ENCODE results near the gene FNDC3B.

Gene FNDC3B

DNA sequence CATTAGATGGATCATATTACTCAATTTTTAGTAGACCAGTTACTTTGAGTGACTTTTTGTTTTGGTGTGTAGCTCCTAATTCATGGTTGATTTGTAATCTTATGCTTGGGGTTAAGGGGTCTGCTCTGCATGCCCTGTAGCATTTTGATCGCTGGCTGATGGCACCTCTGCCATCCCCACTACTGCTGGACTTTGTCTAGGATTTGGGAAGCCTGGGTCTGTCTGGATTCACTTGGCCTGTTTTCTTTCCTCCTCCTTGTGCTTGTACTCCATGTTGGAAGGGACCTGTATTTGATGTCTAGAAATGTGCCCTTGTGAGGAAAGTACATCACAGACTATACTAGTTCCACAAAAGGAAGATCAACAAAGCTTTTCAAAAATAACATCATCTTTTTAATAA, 154.1 kb downstream of the FNDC3B start:
- no peak for DNase-seq (ENCODE audit: low read depth)

DNA sequence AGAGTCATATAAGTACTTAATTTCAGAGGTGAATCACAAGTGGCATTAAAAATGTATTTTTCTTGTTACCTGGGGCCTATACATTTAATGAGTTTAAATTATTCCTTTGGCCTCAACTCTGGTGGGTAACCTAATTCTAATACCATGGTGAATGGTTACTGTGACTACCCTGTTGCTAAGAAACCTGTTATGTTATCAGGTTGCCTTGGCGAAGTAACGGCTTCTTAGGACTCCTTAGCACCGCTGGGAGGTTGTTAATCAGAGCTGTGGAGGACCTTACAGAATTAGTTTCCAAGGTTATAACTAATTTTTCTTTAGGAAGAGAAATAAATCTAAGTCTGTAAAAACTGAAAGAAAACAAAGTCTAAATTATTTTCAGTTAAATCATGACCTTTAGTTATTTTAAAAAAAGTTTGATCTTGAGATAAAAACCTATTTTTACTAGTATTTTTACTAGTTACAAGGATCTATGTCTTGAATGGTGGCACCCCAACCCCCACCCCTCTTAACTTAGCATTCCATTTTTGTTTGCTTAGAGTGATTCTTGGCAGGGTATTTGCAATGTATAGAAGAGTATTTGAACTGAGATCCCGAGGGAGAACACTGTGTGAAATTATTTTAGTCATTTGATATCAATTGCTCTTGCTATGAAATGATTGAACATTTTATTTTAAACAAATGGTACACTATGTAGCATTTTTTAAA, 155.5 kb downstream of the FNDC3B start:
- DNase-seq (ENCODE audit: low read depth), result no peak

DNA sequence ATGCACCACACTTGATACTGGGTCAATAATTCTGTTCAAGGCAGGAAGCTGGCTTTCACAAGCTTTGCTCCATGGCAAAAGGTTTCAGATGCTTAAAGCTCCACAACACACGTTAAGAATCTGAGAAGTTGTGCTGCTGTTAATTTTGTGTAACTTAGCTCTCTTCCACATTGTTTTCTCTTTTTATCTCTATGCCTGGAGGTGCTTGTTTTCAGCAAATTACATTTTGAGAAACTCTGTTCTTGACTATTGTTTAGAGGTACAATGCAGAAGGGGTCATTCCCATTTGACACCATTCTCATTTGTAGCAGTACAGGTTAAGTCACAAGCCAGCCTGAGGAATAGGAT, 156.0 kb downstream of the FNDC3B start:
- no peak for DNase-seq (ENCODE audit: low read depth)

DNA sequence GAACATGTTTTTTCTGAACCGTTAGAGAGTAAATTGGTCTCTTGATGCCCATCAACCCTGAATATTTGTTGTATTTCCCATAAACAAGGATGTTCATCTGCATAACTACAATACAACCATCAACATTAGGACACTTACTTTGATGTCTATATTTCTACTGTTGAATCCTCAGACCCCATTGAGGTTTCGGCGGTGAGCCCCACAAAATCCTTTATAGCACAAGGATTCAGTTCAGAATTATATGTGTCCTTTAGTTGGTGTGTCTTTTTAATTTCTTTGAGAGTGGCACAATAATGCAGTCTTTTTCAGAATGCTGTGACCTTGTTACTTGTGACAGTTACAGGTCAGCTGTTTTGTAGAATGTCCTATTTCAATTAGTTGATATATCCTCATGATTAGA, 158.0 kb downstream of the FNDC3B start:
- DNase-seq (ENCODE audit: low read depth), result no peak

DNA sequence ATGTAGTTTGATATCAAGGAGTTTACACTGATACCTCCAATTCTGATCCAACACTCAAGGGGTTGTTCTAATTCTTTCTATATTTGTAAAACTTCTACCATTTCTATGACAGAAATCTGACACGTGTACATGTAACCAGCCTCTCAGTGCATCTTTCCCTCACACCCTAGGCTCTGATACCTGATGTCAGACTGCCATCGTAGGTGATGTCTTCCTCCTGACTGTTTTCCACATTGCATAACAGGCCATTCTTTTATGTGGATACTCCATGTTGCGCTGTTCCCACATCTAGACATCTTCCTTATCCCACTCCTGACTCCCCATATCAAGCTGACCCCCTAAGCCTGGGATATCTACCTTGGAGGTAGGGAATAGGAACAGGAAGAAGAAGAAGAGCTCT, 159.1 kb downstream of the FNDC3B start:
- DNase-seq (ENCODE audit: low read depth), result no peak

DNA sequence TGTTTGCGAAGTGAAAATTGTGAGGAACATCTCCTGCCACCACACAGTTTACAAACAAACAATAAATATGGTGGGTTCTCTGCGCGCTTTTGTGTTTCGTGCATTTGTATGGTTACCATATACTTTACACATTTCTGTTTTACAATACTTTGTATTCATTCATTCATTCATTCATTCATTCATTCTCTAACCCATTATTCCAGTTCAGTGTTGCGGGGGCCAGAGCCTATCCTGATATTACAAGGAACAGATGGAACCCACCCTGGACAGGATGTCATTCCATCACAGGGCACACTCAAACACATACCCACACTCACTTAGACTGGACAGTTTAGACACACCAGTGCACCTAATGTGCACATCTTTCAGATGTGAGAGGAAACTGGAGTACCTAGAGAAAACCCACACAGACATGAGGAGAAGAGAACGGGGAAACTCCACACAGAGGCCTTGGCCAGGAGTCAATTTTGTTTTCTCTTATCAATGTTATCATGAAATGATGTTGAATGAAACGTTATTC, 160.5 kb downstream of the FNDC3B start:
- DNase-seq (ENCODE audit: low read depth), result no peak

DNA sequence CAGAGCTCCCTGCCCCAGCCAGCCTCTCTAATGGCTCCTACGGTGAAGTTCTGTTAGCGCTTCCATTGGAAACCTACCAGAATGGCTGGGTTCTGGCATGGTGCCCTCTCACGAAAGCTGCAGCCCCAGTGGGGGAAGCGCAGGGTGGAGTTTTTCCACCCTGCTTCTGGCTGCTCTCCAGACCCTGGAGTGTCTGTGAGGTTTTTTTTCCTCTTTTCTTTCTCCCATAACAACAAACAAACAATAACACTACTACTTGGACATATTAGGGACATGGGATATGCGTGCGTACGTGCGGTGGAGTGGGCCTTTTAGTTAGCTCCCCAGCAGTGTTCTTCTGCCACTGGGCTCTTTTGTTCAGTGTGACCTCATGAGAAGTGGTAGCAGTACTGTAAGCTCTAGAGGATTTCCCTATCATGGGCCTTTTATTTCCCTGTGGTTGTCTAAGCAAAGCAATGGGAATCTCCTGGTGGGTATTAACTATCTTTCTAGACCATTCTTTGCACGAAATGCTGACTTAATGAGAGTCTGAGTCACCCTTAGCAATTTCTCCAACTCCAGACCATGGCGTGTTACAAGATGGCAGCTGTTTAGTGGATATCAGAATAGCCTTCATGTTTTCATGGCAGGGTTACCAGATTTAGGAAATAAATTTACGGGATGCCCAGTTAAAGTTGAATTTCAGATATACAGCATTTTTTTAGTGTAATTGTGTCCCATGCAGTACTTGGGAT, 161.9 kb downstream of the FNDC3B start:
- DNase-seq (ENCODE audit: low read depth), result no peak

DNA sequence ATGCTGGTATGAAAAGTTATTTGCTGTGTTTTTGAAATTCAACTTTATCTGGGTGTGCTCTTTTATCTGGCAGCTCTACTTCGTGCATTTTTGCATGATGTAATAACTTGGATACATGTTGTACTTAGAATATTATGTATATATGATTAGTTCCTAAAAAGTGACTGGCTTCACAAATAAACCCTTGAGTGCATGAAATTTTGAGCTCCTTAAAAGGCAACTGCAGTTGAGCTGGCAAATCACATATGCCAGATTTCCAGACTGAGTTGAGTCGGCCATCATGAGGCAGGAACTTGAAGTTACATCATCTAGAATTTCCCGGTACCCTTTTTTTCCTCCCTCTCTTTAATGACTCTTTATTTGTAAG, 162.5 kb downstream of the FNDC3B start:
- no peak for DNase-seq (ENCODE audit: low read depth)

DNA sequence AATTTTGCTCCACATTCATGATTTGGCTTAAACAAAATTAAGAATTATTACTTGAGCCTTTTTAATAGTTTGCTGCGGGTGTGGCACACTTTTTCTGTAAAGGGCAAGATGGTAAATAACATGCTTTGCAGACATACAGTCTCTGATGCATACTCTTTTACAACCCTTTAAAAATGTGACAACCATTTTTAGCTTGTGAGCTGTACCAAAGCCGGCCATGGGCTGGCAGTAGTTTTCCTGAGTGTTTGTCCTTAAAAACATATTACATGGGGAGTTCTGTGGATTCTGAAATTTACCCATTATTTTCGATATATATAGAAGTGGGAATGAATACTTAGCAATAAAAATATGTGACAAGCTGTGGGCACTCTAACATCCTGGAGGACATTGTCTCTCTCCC, 163.4 kb downstream of the FNDC3B start:
- no peak for DNase-seq (ENCODE audit: low read depth)

DNA sequence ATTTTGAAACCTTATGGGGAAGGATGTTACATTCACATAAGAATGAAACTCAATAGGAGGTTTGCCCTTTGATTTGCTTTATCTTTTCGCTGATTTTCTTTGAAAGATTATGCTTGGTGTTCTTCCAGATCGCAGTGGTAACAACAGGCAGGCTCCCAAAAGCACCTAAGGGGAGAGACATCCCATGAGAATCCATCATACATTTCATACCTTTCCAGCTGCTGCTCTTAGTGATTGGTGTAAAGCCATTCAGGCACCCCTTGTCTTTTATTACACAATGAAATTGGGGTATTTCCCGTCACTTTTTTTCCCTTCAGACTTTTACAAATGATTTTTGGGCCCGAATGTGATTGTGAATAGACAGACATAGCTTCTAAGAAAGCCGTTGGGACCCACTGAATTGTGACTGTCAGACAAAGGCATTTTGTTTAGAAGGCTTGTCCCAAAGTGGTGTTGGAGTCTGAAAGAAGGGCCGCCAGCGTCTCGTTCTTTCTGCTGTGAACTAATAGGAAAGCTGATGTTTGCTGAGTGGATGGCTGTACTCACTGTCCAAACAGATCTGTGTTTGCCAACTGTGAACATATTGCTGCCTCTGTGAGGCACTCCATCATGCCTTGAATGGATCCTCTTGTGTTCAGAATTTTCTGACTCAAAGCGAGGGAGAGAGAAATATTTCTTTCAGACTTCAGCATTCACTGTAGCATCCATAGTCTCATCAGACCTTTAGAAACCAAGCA, 164.3 kb downstream of the FNDC3B start:
- DNase-seq (ENCODE audit: low read depth), result no peak

DNA sequence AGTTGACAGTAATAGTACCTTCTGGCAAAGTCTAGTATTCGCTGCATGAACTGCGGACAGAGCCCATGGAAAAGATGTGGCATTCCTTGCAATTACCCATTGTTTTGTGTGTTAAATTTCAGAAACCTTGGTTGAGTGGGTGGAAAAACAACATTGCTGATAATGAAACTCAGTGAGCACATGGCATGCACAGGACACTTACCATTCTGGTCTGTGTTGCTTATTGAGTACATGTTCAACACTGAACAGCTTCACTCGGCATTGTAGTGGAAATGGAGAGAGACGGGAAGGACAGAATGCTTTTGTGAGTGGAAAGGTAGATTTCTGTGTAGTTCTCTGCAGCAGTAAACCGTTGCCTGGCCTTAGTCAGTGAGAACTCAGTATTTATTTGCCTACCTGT, 165.3 kb downstream of the FNDC3B start:
- no peak for DNase-seq (ENCODE audit: low read depth)

DNA sequence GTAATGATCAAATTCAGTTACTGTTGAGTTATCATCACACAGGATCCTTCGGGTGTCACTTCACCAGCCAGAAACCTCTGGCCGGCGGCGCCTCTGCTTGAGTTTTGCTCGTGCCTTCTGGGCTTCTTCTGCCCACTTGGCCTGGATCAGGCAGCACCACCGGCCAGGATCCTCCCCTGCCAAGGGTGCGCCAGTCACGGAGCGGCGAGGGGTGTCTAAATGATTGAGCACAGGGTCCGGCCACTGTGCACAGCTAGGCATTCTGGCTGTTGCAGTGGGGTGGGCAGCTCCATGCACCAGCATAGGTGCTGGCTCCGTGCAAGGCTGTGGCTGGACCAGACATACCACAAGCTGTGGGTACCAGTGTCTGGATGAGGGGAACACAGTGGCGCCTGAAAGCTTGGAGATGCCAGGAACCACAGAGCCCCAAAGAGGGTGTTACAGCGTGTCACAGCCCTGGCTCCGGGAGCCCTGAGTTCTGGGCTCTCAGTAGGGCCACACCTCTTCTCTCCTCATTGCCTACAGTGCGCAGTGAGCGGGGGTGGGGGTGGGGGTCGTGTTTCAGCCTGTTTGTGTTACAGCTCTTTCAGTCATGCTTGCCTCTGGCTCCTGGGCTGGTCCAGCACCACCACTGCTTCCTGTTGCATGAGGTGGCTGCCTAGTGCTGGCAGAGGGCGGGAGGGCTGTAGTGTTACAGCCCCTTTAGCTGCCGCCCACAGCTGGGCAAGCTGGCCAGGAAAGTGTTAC, 169.4 kb downstream of the FNDC3B start:
- DNase-seq (ENCODE audit: low read depth), result no peak

DNA sequence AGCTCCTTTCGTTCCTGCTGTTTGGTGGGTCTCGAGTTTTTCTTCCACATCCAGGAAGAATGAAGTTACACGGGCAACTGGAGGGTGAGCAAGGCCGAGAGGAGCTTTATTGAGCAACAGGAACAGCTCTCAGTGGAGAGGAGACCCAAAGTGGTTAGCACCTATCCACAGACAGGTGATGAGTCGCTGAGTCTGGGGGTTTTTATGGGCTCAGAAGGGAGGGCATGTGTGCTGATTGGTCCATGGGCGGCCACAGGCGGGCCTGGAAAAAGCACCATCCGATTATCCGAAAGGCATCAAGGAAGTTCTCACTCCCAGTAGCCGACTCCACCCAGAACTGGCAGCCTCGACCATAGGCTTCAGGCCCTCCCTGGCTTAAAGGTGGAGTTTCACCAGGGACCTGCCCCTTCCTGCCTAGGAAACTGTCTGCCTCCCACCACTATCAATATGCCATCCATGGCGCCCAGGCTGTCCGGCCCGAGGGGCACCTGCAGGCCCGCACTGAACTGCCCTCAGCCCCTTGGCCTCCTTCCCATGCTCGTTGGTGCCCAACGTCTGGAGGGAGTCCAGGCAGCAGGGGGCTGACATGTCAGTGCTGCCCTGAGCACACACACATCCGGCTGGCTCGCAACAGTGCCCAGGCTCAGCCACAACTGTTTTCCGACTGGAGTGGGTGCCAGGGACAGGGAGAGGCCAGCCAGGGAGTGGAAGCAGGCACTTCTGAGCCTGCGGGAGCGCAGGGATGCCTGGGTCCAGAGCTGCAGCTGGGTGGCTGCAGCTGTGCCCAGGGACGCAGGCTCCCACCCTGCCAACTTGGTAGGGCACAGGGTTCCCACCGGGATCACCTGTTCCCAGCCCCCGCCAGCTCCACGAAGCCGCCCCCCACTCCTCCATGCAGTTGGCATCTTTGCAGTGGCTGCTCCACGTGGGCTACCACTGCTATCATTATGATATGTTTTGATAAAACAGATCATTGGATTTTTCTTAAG, 170.2 kb downstream of the FNDC3B start:
- DNase-seq (ENCODE audit: low read depth), result no peak

DNA sequence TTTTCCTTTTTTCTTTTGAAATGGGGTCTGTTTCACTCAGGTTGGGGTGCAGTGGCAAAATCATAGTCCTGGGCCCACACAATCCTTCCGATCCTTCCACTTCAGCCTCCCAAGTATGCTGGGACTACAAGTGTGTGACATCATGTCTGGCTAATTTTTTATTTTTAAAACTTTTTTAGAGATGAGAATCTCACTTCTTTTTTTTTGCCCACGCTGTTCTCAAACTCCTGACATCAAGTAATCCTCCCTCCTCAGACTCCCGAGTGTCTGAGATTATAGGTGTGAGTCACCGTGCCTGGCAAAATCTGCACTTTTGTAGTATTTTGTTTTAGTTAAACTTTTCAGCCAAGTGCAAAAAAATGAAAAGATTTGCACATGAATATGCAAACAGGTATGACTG, 171.0 kb downstream of the FNDC3B start:
- no peak for DNase-seq (ENCODE audit: low read depth)

DNA sequence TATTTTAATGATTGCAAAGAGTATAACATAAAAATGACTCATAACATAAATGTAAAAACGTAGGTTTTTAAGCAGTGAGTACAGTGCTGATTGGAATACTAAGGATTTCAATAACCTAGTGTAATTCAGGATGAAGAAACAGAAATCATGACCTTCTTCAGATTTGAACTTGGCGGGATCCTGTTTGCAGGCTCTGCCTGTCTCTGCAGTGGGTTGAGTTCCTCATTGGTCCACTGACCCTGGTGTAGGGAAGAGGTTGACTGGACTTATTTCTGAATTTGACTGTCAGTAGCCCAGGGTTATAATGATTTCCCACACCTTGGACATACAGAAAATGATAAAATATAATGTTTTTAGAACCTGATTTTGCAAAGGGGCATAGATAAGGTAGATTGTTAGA, 171.7 kb downstream of the FNDC3B start:
- no peak for DNase-seq (ENCODE audit: low read depth)

DNA sequence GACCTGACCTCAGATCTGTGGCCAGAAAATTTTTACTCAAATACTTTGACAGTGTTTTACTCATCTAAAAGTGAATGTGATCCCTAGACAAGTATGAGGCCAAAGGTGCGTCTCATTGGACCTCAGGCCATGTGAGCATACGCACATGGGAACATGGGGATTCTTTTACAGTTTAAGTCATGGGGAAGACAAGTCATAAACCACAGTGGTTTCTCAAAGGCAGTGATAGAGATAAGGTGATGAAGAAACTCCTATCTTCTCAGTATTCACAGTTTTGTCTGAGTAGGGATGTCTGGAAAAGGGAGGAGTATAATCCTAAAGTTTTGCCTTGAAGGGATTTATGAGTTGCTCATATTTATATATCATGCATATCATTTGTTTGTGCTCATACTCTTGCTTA, 173.8 kb downstream of the FNDC3B start:
- DNase-seq (ENCODE audit: low read depth), result no peak

DNA sequence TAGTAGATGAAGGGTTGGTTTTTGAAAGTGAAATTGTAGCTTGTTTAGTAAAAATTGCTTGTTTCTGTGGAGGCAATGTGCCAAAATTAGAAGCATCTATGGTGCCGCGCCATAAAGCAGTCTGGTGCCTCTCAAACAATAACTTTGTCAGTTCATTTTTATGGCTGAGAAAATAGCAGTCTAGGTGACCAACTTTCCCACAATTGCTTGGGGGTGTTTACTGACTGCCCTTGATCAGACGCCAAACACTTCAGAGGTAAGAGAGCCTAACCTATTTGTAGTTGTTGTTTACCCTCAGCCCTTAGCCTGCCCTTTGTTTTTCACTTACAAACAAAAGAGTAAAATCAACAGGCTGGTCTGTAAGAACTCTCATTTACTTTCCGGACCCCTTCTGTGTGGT, 174.5 kb downstream of the FNDC3B start:
- DNase-seq (ENCODE audit: low read depth), result no peak

DNA sequence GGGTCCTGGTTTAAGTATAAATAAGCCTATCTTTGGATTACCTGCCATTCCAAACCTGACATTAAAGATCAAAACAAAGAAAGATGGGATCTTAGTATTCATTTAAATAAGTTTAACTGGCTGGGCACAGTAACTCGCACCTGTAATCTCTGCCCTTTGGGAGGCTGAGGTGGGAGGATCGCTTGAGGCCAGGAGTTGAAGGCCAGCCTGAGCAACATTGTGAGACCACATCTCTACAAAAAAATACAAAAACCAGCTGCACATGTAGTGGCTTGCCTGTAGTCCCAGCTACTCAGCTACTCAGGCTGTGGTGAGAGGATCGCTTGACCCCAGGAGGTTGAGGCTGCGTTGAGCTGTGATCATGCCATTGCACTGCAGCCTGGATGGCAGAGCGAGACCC, 176.9 kb downstream of the FNDC3B start:
- DNase-seq (ENCODE audit: low read depth), result no peak

DNA sequence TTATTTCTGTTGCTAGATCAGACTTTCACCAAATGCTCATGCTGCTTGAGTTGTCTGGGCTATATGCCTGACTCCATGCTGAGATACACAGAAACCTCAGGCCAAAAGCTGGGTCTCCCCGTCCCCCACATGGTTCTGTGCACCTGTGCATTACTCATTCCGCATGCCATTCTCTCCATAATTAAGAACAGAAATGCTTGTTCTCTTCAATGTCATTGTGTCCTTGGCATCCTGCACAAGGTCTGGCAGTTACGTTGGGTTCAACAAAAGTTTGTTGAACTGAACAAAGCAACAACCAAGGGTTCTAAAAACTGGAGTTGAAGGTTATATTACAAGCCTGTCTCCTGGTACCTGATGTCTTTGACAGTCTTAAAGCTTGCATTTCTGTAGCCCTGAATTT, 177.5 kb downstream of the FNDC3B start:
- DNase-seq (ENCODE audit: low read depth), result no peak

DNA sequence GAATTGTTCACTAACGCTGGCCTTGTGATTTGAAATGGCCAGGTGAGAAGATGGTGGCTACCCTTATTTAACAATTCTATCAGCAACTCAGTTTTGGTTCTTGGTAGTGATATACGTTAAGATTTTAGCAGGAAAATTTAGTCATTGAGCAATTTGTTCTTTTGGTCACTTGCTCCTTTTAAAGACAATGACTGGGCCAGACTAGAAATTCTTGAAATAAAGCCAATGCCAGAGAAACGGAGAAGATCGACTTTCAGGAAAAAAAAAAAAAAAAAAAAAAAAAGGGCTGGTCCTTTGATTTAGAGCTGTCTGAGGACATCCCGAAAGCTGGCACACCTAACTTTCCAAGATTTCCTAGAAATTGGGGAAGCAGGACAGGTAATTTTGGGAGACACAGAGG, 178.5 kb downstream of the FNDC3B start:
- DNase-seq (ENCODE audit: low read depth), result no peak

Data from HS-5 (cell line).